ENCODE measurements around the gene ANKRD12.

- TF ChIP-seq CTCF (IDR thresholded peaks at IDR 0.05) (no peak), EP300 (IDR thresholded peaks at IDR 0.05) (no peak), POLR2A (IDR thresholded peaks at IDR 0.05) (no peak)
These were observed 43.9 kb upstream of the ANKRD12 start for GRCh38 chr18:9092665-9093064.
